ENCODE results near the gene EIF2S3B. TPM values are rescaled to one million over a fixed set of nuclear protein-coding genes. Genes with fewer than 3 reads are reported as not detected.

EIF2S3B gene
- 1.6 TPM in 2 replicates for total RNA-seq

GRCh38 chr12:10505620-10506019 is at the start of gene EIF2S3B:
TSS of gene EIF2S3B (plus strand) at chr12:10505890. CDS start at chr12:10505903, 13 bp downstream.

Small RNA genes lying within 50 kb of the gene (small RNA-seq; reads per million reads assigned to genes)
- not detected for gene SLC25A39P2

Other genes with a start within 250 kb of the EIF2S3B start
- 0.49 TPM in 1 of 2 replicates, not detected in the other for gene KLRD1, start 198.0 kb upstream of the EIF2S3B start, total RNA-seq
- gene KLRK1, start 115.8 kb upstream of the EIF2S3B start, total RNA-seq, result 0.16 TPM in 1 of 2 replicates, not detected in the other
- not detected in 2 replicates for gene KLRC4, start 96.1 kb upstream of the EIF2S3B start, total RNA-seq
- not detected in 2 replicates for gene KLRC3, start 85.3 kb upstream of the EIF2S3B start, total RNA-seq
- not detected in 2 replicates for gene KLRC2, start 69.9 kb upstream of the EIF2S3B start, total RNA-seq
- not detected in 2 replicates for gene KLRC1, start 52.5 kb upstream of the EIF2S3B start, total RNA-seq
- 13.5 and 15.1 TPM in 2 replicates for gene MAGOHB, start 107.7 kb downstream of the EIF2S3B start, total RNA-seq
- gene STYK1, start 168.2 kb downstream of the EIF2S3B start, total RNA-seq, result 2.3 and 4.9 TPM in 2 replicates
- 167 and 170 TPM in 2 replicates for gene YBX3, start 217.4 kb downstream of the EIF2S3B start, total RNA-seq

All from hair follicle dermal papilla cell (primary cell).